Ureter (tissue), 1 donor: ENCODE data around the gene ZRANB1. TPM values are rescaled to one million over a fixed set of nuclear protein-coding genes. Genes with fewer than 3 reads are reported as not detected.

Experiments
- DNase-seq: peaks from one replicate; pipeline ENCODE4 v3.0.0-alpha.2; 2020; ENCODE audit warnings: low spot score
- total RNA-seq: library from RNA; stranded (reverse); gene quantifications from one replicate; pipeline ENCODE4 v1.2.4, GENCODE V29; 2023
- donor health status: DM: yes; HTN: yes; CAD: no.

ZRANB1 gene
- total RNA-seq, 1 donor from 2014 or later, result 26.3 TPM

DNA sequence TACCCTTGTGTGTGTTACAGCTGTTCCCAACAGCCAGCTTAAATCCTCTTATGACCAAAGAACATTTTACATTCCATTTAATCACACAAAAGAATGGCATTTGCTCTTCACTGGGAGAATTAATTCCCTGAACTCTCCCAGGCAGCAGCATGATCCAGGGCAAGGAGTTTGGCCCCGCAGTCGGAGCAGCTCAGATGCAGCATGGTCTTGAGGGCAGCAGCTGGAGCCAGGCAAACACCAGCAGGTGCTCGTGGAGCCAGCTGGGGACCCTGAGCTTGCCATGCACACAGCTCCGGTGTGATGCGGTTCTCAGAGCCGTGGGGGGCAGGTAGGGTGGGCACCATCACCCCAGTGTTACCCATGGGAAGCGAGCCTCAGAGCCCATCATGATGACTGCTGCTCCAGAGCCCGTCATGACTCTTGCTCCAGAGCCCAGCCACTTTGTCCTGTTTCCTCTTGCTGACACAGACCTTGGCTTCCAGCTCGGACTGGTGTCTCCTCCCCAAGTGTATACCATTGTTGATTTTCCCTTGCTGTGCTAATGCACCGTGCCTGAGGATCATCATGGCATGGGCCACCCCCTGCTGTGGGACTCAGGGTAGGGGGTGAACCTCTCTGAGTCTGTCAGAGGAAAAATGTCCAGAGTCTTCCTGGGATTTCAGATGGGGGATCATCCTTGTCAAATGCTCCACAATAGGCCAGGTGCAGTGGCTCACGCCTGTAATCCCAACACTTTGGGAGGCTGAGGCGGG lies 75.8 kb downstream of the ZRANB1 start:
- no peak for DNase-seq

DNA sequence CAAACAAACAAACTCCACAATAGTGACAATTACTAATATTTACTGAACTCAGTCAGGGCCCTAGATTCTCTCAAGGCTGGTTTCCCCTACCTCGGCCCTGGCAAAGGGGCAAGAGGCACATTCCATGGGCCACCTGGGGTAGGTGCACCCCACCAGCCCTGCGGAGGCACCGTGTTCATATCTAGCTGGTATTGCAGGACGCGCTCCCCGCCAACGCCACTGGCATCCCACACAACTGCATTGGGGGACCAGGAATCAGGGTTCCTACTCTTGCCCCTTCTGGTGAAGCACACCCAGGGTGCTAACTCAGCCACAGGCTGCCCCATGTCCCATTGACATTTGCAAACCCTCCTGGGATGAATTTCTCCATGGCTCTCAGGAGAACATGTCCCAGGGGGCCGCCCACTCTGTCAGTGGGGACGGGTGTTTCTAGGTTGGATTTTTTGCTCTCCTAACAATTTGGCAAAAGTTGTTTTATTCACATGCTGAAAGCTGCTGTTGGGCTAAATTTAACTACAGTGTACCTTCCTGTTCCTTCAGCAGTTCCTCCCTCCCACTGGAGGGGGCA lies 76.7 kb downstream of the ZRANB1 start:
- no peak for DNase-seq

DNA sequence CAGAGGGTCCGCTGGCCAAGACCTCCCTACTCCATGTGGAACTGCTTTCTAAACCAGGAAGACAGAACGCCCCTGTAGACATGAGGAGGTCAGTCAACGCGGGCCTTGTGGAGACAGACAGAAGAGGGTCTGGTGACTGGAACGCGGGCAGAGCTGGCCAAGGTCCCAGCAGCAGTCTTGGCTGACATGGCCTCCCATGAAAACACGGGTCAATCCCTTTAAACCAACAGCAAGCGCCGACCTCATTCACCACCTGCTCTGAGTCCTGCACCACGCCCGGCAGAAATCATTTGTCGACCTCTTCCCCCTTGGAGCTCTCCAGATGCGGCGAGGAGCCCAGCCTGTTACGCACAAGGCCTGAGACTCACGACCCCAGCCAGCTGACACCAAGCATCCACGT lies 78.5 kb downstream of the ZRANB1 start:
- no peak for DNase-seq

DNA sequence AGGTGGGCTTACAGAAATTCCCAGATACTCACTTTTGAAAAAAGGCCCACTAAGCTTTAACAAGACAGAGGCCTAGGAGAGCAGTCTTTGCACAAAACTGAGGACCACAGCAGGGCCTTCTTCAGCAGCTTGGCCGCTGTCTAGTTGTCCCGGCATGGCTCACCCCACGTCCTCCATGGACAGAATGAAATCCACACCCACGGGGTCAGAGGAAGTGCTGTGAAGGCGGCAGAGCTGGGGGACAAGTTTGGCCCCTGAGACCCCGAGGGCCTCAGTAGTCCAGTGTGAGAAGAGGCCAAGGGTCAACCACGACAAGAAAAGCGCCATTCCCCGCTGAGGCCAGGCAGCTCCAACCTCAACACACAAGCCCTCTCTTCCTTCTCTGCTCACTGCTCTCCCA lies 78.9 kb downstream of the ZRANB1 start:
- no peak for DNase-seq

DNA sequence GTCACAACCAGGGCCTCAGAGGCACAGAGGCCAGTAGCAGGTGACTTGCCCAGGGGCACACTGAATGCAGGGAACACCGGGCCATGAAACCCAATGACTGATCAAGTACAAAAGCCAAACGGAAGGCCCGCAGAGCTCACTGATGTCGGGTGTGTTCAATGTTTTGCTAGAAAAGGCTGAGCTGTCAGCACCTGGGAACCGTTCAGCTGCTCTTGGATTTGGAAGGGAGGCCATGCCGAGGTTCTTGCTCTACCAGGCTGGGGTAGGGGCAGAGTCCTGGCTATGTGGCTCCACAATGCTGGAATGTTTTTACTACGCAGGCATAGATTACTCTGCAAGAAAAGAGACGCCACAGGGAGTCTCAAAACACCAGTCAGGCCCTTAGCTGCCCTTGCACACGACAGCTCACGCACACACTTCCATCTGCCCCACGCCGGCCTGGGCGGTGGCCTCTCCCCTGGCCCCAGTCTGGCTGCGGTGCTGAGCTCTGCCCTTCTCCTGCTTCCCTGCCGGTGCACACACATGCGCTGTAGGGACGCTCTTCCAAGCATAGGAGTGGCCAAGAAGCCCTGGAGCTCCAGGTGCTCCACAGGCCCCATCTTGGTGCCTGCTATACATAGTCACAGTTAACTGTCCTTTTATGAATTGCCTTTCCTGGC lies 79.9 kb downstream of the ZRANB1 start:
- DNase-seq, result no peak

DNA sequence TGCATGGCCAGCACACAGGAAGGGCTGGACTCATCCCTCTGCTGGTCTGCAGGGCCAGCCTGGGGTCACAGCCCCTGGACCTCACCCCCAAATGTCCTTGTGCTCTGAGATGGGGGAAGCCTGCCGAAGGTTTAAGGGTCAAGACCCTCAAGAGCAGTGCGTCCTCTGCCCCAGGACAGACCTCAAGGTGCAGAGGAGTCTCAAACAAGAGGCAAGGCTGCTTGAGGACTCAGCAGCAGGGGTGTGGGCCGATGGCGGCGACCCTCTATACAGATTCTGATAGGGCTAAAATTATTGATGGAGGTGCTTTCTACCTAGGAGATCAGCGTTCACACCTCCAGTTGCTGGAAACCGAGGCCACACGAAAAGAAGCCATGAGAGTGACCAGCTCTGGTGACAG lies 80.7 kb downstream of the ZRANB1 start:
- no peak for DNase-seq

DNA sequence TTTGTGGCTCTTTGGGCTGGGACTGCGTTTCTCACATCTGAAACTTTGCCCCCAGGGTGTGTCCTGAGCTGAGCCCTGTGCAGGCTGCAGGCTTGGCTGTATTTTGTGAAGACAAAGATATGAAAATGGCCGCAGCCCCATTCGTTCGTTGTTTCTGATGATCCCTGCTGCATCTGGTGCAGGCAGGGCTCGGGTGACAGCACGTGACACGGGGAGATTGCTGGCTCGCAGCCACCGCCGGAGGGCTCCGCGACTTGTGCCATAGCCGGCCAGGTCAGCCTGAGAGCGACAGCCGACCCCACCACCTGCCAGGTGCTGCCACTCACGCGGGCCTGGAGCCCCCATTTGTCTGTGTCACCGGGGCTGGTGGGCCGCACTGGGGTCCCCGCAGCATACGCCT lies 81.3 kb downstream of the ZRANB1 start:
- no peak for DNase-seq

DNA sequence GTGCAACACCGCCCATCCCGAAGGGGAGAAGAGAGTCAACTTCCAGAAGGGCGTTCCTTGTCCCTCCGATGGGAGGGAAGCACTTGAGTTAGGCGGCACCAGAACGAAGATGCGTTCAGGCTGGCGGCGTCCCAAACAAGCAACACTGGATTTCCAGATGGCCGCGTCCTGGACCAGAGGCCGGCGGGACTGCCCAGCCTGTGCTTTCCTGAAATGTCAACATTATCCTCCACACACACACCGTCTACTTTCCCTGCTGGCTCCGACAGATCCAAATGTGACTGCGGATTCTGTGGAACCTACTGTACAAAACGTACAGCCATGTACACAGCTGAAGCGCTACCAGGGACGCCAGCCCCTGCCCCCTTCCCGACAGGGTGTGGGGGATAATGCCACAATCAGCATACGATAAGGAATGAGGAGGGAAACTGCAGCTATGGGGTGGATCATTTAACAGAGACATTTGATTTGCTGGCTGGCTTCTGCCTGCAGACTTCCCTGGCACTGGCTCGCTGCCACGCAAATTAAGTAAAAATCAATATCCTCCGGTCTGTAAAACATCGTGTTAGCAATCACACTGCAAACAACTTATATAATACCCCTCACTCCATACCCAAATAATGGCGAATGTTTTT lies 82.1 kb downstream of the ZRANB1 start:
- no peak for DNase-seq

DNA sequence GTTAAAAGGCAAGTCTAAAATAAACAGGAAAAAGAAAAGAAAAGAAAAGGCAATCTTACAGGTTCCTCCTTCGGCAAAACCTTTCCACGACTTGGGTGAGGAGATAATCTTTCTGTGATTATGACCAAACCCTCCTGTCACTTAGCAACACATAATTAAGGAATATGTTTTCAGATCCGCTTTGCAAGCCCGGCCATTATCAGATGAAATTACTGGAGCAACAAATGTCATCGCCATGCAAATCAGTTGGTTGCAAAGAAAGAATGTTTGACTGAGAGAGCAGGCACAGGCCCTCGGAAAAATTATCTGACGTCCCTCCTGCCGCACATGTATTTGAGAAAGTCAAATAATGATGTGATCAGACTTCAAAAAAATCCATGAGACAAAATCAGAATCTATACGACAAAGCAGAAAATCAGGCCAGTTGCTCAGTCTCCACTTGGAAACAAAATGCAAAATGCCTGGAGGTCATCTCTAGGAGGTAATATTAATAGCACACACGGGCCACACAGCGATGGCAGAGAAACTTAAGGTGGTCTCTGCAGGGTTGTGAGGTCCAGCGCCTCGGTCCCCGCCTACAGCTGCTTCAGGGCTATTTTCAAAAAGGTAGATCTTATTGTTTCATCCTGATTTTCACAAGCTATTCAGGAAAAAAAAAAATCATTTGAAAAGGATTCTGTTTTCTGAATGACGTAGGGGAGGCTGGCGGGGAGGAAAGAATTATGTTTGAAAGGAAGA lies 82.7 kb downstream of the ZRANB1 start:
- DNase-seq, result no peak

DNA sequence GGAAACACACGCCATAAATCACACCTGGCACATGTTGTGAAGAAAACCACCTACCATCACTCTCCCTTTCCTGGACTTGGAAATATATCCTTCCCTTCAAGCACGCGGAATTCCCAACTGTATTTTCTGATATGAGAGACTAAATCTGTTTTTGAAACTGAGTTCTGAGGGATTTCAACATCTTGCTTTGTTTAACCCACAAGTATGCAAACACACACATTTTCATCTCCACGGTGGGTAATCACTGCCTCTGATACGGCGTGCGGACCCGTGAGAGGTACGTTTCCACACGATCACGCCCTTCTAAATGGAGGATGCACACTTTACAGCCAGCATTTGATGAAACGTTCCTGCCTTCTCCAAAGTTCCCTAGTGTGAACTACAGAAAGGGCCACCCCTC lies 83.4 kb downstream of the ZRANB1 start:
- DNase-seq, result no peak

DNA sequence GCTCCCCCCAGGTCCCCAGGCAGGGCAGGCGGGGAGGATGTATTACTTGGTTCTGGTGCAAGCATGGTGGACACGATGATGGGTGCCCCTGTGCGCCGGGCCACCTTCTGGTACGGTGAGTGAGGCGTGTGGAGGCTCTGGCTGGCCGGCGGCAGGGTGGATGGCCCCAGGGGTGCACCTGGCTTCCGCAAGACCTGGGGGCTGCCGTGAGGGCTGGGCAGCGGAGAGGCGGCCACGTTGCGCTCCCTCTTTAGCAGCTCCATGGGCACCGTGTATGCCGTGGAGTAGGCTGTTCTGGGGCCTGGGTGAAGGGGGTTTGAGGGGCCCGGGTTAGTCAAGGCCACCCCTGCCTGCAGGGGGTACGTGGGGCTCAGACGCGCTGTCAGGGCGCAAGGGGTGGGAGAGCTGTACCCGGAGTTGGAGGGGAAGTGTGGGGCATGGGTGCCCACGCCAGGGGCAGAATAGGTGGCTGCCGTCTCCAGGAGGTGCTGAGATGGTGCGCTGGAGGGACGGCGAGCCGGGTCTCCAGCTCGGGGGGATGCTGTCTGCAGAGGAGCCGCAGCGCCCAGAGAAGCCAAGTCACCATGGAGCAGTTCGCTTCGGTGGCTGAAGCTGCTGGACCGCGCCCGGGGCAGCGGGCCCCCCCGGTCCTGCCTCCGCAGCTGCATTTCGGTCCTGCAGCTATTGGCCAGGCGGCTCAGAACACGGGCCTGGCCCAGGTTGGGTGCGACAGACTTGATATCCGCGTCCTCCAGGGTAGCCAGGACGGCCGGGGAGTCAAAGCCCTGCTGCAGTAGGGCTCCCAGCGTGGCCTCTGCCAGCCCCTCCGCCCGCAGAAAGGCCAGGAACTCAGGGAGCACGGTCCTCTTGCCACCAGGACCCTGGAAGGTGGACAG lies 84.4 kb downstream of the ZRANB1 start:
- DNase-seq, result no peak

DNA sequence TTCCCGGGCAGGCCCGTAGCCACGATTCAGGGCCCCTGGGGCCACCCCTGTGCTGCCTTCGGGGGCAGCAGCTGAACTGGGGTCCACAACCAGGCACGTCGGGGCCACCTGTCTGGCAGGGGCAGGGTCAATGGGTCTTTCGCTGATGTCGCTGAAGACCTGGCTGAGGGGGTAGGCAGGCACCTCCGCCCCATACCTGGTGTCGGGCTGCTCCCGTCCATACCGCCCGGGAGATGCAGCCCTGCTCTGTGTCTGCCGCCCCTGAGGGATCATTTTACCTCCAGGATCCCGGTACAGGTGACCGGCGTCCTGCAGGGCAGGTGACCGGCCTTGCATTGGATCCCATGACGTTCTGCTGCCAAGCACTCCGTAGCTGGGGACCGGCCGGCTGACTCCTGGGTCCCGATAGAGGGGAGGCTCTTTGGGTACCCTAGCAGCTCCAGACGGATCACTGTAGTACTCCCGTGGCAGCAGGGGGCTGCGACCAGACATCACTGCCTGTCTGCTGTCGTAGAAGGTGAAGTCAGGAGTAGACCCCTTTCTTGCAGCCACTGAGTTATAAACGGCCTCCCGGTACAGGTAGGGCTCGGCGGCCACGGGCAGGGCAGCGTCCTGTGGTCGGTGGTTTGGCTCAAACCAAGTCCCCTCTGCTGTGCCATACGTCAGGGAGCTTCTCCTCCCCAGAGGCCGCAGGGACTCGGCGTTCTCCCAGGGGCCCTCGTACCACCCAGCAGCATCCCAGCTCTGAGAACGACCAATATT lies 85.2 kb downstream of the ZRANB1 start:
- DNase-seq, result no peak

DNA sequence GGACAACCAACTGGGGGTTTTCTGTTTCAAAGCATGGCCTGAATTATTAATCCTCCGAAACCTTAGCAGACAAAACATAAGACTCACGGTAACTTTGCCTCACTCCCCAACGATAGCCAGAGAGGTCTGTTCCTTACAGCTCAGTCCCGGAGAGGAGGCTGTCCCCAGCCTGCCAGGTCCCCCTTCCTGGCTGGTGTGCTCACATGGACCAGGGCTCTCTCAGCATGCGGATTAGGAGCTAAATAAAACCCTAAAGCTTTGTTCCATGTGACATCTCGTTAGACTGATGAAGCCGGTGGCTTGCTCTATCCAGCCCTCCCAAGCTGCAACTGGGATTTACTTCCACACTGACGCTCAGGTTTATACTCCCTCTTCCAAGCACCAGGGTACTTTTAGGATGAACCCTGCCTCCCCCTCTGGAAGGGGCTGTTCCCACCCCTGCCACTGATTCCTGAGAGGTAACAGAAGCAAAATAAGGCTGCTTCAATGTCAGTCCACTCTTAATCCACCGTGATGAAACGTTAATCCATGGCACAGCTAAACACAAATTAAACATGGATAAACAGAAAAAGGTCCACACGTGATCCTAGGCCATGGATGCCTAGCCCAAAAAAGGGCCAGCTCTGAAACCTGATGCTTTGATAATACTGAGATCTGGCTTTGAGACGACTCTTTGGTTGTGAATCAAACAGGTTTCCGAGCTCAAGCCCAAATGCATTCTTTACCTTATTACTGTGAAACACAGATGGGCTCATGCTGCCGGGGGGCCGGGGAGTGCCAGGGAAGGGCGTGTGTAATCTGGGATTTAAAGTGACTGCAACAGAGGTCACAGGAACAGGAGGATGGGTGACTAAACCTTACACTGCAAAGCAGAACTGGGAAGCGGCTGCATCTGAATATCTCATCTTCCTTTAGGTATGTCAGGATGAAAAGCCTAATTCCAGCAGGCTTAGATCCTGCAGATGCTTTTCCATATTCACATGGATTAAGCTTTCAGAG lies 86.2 kb downstream of the ZRANB1 start:
- DNase-seq, result no peak

DNA sequence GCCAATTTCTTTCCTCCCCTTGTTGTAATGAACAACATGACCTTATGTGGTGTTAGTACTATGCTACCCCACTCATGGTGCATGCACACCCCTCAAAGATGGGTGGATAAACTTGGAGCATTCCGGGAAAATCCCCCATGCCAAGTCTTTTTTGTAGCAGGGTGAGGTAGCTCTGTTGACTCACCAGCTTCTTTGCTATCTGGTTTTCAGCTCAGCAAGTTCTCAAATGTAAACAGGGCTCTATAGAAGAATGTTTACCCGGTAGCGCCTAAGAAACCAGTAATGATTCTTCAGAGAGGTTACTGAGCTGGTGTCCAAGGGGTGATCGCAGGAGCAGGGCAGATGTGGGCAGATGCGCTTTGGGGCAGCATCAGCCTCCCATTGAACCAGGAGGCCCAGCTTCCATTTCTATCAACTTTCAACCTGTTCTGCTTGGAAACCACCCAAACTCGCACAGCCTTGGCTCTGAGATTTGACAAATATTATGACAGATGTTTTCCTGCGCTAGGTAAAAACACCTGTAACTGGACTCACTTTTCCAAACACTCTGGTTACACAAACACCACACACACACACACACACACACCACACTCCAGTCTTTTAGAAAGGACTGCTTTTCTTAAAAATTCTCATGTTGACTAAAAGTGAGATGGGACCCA lies 87.8 kb downstream of the ZRANB1 start:
- no peak for DNase-seq

DNA sequence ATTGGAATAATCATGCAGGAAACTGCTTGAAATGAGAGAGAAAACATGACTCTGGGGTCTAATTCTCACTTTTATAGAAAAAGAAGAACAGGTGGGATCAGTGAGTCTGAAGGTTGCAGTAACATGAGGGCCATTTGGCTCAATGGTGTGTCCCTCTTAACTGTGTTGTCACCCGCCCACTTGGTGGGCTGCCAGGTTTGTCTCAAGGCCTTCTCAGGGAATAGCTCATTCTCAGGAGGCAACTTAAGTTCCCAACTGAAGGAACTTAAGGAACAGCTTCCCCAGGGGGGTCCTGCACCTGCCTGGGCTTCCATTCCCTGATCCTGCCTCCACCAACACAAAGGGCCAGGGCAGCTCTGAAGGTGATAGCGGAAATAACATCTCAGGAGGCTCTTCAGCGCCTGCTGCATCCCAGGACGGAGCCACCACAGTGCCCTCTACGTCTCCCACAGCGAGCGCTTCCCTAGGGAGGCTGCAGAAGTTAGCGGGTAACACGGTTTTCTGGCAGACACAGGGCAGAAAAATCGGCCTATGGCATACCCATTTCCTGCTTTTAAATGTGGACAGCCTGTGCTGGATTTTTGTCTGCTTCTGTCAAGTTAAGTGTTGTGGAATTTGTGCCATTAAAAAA lies 88.8 kb downstream of the ZRANB1 start:
- DNase-seq, result no peak

DNA sequence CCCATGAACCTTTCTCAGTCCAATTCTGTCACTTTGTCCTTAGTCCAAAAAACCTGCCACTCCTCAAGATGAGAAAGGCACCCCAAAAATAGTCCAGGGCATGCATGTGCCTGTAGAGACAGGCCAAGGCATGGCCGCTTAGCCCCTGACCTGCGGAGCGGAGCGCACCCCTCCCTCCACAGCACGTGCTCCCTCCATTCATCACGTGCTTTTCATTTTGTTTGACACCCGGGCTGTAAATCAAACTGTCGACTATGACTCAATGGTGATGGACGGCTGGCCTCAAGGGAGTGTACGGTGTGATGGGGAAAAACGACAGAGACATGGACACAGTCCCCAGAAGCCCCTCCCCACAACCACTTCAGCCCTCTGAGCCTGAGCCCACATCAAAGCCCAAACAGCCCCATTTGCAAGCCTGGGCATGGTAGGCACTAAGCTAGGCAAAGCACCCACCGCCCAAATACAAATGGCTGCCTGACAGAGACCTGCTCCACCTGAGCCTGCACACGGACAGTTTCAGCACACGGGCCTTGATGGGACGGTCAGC lies 90.6 kb downstream of the ZRANB1 start:
- DNase-seq, result no peak

DNA sequence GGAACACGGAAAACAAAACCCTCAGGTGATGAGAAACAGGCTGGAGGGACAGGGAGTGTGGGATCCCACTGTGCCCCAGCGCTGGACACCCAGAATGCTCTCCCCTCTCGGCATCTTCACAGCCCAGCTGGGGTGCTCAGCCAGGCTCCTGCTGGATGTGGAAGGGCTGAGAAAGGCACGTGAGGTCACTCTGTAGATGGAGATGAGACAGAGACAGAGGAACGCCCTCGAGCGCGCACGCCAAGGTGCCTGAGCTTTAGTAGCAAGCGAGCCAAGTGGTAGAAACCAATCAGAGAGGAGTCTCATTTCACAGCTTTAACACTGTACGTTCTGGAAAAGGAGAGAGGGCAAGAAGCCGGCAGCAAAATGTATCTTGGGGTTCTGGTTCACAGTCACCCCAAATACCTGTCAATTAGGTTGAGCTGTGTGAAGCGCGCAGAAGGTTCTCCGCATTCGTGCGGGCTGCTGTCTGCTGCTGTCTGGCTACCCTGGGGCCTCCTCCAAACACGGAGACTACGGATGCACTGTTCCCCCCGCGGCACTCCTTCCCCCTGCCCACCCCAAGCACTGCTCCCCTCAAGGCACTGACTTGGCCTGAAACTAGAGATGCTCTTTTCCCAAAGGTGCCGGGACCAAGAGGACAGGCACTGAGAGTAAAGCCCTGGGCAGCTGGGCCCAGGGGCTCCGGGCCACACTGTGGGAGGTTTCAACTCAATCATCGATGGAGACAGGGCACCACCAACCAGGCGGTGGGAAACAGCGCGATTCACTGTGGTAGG lies 91.4 kb downstream of the ZRANB1 start:
- no peak for DNase-seq
